ENCODE results near the gene SUB1.
"Not testable (repeated sequence)": the region's sequence is repeated elsewhere in the genome, so short reads cannot be mapped to it uniquely, and the experiment has no call there.

The SUB1 gene

GRCh38 chr5:32585446-32586275 lies at the start of gene SUB1:
TSS of gene SUB1 (plus strand) at chr5:32585557. CDS start at chr5:32588513, 2,956 bp downstream.
- DNase-seq: peak; percentile 96

GRCh38 chr5:32536246-32536645 lies 49.1 kb upstream of the SUB1 start:
- DNase-seq: no peak

DNA sequence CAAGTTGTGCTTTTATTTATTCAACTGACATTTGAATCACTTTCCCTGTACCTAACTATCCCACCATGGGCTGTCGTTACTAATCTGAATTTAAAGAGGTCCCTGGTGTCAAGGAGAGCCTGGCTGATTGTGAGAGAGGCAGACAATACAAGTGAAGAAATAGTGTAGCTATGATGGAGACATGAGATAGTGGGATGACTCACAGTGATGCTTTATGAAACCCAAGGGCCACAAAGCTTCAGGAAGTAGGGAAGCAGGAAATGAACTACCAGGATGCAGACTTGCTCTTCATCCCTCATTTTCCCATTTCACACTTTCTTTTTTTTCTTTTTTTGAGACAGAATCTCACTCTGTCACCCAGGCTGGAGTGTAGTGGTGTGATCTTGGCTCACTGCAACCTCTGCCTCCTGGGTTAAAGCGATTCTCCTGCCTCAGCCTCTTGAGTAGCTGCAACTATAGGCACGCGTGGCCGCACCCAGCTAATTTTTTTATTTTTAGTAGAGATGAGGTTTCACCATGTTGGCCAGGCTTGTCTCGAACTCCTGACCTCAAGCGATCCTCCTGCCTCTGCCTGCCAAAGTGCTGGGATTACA lies 47.8 kb upstream of the SUB1 start:
- peak; percentile 73 for DNase-seq

GRCh38 chr5:32538031-32538547 lies 47.3 kb upstream of the SUB1 start:
- DNase-seq: no peak

DNA sequence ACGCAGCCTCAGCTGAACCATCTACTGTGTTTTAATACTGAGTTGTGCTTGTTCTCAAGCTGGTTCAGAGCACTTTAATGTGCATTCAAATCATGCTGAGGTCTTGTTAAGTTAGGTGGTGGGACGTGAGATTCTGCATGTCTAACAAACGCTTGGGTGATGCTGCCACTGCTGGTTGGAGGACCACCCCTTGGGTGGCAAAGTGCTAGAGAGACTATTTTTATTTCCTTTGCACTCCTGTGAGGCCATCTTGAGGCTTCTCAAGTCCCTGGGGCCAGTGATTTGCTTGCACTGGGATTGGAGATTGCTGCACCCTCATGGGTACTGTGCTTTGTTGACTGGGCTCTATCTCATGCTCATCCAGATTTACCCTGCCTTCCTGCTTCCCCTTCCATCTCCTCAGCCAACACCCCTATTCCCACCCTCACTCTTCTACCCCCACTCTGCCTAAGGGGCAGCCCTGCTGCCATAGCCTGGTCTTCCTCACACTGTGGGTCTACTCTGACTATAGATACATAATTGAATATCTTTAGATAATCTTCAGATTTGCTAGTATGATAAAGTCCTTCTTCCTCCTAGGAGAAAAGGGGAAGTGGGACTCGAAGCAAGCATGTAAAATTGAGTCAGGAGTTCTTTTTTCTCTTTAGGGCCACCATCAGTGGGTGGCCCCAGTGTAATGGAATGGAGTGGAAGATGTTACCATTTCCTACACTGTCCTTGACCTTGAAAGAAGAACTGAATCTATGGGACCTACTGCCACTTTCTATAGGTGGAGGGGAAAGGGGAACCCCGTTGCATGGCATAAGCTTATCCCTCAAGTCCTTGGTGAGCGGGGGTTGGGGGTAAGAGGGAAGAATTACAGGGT lies 45.1 kb upstream of the SUB1 start:
- peak; percentile 82 for DNase-seq

DNA sequence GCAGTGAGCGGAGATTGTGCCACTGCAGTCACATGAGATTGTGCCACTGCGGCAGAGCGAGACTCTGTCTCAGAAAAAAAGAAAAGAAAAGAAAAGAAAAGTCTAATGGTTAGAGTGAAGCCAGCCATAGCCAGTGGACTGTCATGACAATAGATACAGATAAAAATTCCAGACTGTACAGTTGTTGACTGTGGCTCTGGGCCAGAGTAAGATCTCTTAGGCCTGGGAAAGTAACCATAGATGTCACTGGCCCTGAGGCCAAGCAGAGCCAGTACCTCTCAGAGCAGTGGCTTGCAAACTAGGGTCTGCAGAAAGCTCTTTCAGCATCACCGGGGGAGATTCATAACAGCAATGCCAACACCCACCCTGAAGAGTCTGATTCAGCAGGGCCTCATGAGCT lies 44.1 kb upstream of the SUB1 start:
- DNase-seq: no peak

DNA sequence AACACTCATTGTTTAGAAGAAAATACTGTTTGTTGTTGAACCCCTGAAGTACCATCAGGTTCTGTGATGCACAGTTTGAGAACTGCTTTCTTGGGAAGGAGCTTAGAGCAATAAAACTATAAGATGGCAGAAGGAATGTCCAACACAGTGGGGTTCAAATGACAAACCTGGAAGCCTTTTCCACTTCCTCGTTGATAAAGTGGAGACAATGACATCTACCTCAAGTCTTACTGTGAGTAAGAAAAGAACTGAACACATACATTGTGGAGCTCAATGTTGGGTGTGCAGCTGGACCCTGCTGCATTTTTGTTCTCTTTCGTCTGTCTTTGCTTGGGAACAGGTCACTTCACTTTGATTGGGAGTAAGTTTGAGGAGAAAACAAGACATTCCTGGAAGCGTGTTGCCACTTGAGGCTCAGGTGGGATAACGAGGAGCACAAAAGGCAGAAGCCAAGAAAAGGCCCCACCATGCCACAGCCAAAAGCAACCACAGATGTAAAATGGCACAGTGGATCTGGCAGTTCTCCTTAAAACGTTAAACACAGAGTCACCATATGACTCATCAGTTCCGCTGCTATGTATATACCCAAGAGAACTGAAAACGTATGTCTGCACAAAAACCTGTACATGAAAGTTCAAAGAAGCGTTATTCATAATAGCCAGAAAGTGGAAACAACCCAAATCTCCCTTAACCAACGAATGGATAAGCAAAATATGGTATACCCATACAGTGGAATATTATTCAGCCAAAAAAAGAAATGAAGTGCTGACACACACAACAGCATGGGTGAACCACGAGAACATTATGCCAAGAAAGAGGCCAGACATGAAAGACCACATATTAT lies 42.9 kb upstream of the SUB1 start:
- peak; percentile 77 for DNase-seq

- no peak for DNase-seq
These were observed 42.1 kb upstream of the SUB1 start for GRCh38 chr5:32543291-32543690.

GRCh38 chr5:32545102-32545800 lies 40.1 kb upstream of the SUB1 start:
- no peak for DNase-seq

DNA sequence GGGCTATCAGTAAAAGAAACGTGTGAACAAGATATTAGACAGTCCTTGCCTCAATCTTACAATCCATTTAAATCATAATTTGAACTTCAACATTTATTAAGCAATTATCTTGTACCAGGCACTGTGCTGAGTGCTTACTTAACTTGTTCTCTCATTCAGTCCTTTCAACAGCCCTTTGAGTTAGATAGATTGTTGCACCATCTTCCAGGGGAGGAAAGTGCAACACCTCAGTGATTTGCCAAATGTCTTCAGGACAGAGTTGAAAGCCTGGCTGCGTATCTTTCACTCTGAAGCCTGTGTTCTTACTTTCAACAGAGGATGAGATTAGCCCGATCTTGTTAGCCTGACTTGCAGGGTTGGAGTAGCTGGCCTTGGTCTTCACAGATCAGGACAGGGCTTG lies 34.2 kb upstream of the SUB1 start:
- no peak for DNase-seq

- no peak for DNase-seq
These were observed 33.5 kb upstream of the SUB1 start for GRCh38 chr5:32551865-32552264.

GRCh38 chr5:32552491-32552890 lies 32.9 kb upstream of the SUB1 start:
- DNase-seq: not testable (repeated sequence)

GRCh38 chr5:32552936-32553335 lies 32.4 kb upstream of the SUB1 start:
- DNase-seq: no peak

- DNase-seq: peak; percentile 56
These were observed 31.1 kb upstream of the SUB1 start for GRCh38 chr5:32554181-32554780.

- DNase-seq: not testable (repeated sequence)
These were observed 28.8 kb upstream of the SUB1 start for GRCh38 chr5:32556543-32556942.

DNA sequence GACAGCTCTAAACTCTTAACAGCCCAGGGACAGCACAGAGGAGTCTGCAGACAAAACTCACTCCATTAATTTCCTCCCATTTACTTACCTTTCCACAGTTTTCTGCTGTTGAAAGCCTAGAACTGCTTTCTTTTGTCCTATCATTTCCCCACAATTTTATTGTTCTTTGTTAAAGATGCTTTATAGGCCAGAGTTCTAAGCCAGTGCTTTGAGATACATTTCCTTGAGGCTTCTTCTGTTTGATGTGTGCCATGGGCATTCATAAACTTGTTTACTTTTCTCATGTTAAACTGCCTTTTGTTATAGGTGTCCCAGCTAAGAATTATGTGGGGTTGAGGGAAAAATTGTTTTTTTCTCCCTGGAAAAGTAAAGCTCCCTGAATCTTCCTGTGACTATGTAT lies 25.9 kb upstream of the SUB1 start:
- DNase-seq: no peak

GRCh38 chr5:32559921-32560320 lies 25.4 kb upstream of the SUB1 start:
- no peak for DNase-seq

DNA sequence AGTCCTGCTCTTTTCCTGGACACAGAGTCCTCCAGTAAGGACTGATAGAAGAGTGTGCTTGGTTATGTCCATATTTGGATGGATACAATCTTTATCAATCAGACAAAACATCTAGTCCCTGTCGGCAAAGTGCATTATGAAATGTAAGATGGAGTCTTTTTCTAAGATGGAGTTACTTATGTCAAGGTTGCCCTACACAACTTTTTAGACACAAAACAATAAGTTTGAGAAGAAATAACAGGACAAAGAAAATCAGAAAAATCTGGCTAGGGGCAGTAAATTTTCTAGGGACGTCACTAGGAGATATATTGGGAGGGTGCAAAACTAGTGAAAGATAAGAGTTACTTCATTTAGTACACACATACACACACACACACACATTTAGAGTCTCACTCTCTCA lies 23.3 kb upstream of the SUB1 start:
- no peak for DNase-seq

DNA sequence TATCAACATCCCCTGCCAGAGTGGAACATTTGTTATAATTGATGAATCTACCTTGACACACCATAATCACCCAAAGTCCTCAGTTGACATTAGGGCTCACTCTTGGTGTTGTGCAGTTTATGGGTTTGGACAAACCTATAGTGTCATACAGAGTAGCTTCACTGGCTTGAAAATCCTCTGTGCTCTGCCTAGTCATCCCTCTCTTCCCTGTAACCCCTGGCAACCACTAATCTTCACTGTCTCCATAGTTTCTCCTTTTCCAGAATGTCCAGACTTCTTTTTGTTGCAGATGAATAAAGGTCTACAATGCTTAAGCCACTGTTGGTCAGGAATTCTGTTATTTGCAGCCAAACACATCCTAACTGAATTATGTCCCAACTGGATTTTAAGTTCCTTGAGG lies 22.5 kb upstream of the SUB1 start:
- no peak for DNase-seq

DNA sequence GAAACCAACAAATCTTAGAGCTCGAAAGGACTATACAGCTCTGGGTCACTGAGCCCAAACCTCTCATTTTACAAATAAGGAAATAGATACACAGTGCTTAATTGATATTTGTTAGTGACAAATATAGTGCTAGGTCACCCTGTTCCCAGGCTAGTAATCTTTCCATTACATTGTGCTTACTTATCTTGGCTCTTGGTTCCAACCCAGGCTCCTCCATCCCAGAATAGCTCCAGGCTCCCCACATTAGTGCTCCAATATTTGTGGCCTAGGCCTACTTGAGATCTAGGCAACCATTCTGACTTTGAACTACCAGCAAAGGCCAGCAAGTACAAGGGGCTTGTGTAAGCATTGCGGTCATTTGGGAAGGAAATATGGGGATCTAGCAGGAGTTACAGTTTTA lies 21.7 kb upstream of the SUB1 start:
- DNase-seq: no peak

- DNase-seq: no peak
These were observed 20.2 kb upstream of the SUB1 start for GRCh38 chr5:32565145-32565544.

Measured in suppressor macrophage treated with lipopolysaccharide for 4 hours (primary cell).